K562 (cell line): Measurements from ENCODE around the gene ASXL2. TPM values are rescaled to one million over a fixed set of nuclear protein-coding genes. Genes with fewer than 3 reads are reported as not detected.

Experiments
- ATAC-seq: fragments of 200-7000 bp; cut with Tn5 transposase; 3 replicates; pipeline ENCODE4 v1.9.1; 2020; ENCODE audit warnings: moderate library complexity
- BruUV-seq: library from RNA; stranded (reverse); fragments of 400-500 nt; replicated peaks from 2 replicates; lab custom pipeline; 2021; lab: Mats Ljungman, UMichigan
- CTCF ChIA-PET: fragments of 300-600 bp; formaldehyde crosslinking; extraction: SDS; loops from one replicate; lab custom pipeline; 2021; ENCODE audit warnings: low intra/inter-chr PET ratio; lab: Yijun Ruan, JAX
- POLR2A ChIA-PET: fragments of 300-600, 350-650 bp; sonication (Branson Sonifier 250); formaldehyde crosslinking; extraction: SDS; loops from one replicate; lab custom pipeline; 2021; ENCODE audit warnings: antibody characterized with exemption, inconsistent platforms; lab: Yijun Ruan, JAX
- DNase-seq, 4 experiments: peaks; one replicate each; pipeline versions ENCODE4 v3.0.0 to v3.0.0-alpha.2; 2011 to 2018; ENCODE audit warnings: low spot score in 3 of 4, mixed read lengths in 3 of 4; ENCODE audit errors: extremely low read depth in 1 of 4
- FAIRE-seq: peaks from 2 replicates; lab custom pipeline; 2011; peaks lifted over from hg19 to GRCh38; lab: Jason Lieb, UNC
- H2AFZ ChIP-seq: 2 replicates; pipeline ENCODE4 v1.6.0; 2011; ENCODE audit warnings: low read depth, low read length, control low read depth, inconsistent platforms
- H3K27ac ChIP-seq: fragments of 200-600 bp; 3 replicates; pipeline ENCODE4 v1.8.0; 2011; ENCODE audit warnings: low read depth, mild to moderate bottlenecking, control low read depth, inconsistent platforms, low read length, moderate library complexity, mixed read lengths; ENCODE audit errors: extremely low read depth
- H3K27me3 ChIP-seq, 2 experiments: fragments of 300-600 bp in 1 of 2; 2 replicates in 1 of 2; 3 replicates in 1 of 2; pipeline versions ENCODE4 v1.6.0 to v1.8.0; 2011; ENCODE audit warnings: inconsistent platforms in 2 of 2, low read length in 2 of 2, mild to moderate bottlenecking in 1 of 2, mixed read lengths in 1 of 2, moderate library complexity in 1 of 2; ENCODE audit not compliant: control insufficient read depth in 2 of 2, insufficient read depth in 2 of 2
- H3K36me3 ChIP-seq: fragments of 300-600 bp; 3 replicates; pipeline ENCODE4 v1.8.0; 2011; ENCODE audit warnings: mild to moderate bottlenecking, low read length, inconsistent platforms; ENCODE audit not compliant: control insufficient read depth, insufficient read depth
- H3K4me1 ChIP-seq, 2 experiments: fragments of 200-600 bp in 1 of 2; replicated peaks in 1 of 2; 2 replicates in 1 of 2; 3 replicates in 1 of 2; pipeline versions ENCODE4 v1.5.1 to v1.8.0; 2011; ENCODE audit warnings: inconsistent platforms in 2 of 2, low read length in 2 of 2, mild to moderate bottlenecking in 1 of 2, mixed read lengths in 1 of 2, moderate library complexity in 1 of 2; ENCODE audit not compliant: control insufficient read depth in 2 of 2, insufficient read depth in 2 of 2
- H3K4me2 ChIP-seq: 2 replicates; pipeline ENCODE4 v1.6.1; 2011; ENCODE audit warnings: low read length, control low read depth, inconsistent platforms, mixed read lengths; ENCODE audit not compliant: insufficient read depth
- H3K4me3 ChIP-seq: fragments of 200-600 bp; sonication (generic), shearing (Covaris generic); 2 replicates; pipeline ENCODE4 v1.5.1; 2016; ENCODE audit warnings: control low read depth, inconsistent platforms
- H3K79me2 ChIP-seq: fragments of 200-600 bp; 3 replicates; pipeline ENCODE4 v1.8.0; 2011; ENCODE audit warnings: low read length, inconsistent platforms; ENCODE audit not compliant: control insufficient read depth, insufficient read depth
- H3K9ac ChIP-seq, 2 experiments: 2 replicates each; pipeline versions ENCODE4 v1.6.0 to v1.6.1; 2011; ENCODE audit warnings: low read depth in 2 of 2, low read length in 2 of 2, control low read depth in 1 of 2, inconsistent platforms in 1 of 2, mild to moderate bottlenecking in 1 of 2, mixed read lengths in 1 of 2; ENCODE audit not compliant: insufficient read depth in 1 of 2
- H3K9me1 ChIP-seq: one replicate; pipeline ENCODE4 v1.6.0; 2011; ENCODE audit warnings: inconsistent platforms, mild to moderate bottlenecking, low read length, moderate library complexity; ENCODE audit not compliant: control insufficient read depth, insufficient read depth
- H3K9me3 ChIP-seq: replicated peaks from 2 replicates; pipeline ENCODE4 v1.5.1; 2011; ENCODE audit warnings: low read depth, low read length, inconsistent platforms; ENCODE audit not compliant: control insufficient read depth, insufficient read depth
- H4K20me1 ChIP-seq: replicated peaks from 2 replicates; pipeline ENCODE4 v1.6.1; 2011; ENCODE audit warnings: low read length, inconsistent platforms, mixed read lengths; ENCODE audit not compliant: control insufficient read depth, insufficient read depth
- FOXJ2 ChIP-seq: fragments of 200-800 bp; sonication (Bioruptor generic); IDR thresholded peaks from 2 replicates; pipeline ENCODE4 v1.6.1; 2016; ENCODE audit warnings: missing genetic modification characterization, missing compliant biosample characterization
- MCM3 ChIP-seq: fragments of 450-650 bp; IDR thresholded peaks from 2 replicates; pipeline ENCODE4 v1.6.1; 2016
- RBM34 ChIP-seq: fragments of 200-400 bp; formaldehyde crosslinking; IDR thresholded peaks from 2 replicates; pipeline ENCODE4 v1.6.1; 2018; ENCODE audit warnings: low read length, borderline replicate concordance; ENCODE audit not compliant: insufficient read depth
- WGBS: fragments of 100-300 bp; shearing (Covaris generic); methylation state at CpG from one replicate; pipeline ENCODE4 v1.1.6; 2016; ENCODE audit warnings: low coverage, mixed read lengths; ENCODE audit not compliant: insufficient coverage; ENCODE audit errors: missing lambda C conversion rate; 5-methylcytosine and 5-hydroxymethylcytosine counted together
- in situ Hi-C: fragments of 300-500 bp; cut with MboI; formaldehyde crosslinking; loops from 4 replicates; pipeline ENCODE4 v1.15.0; 2018; ENCODE audit warnings: inconsistent platforms, mixed read lengths
- intact Hi-C: fragments of 100-400 bp; cut with micrococcal nuclease; formaldehyde crosslinking; loops from 2 replicates; pipeline ENCODE4 v1.14.2; 2022
- polyA plus RNA-seq, 8 experiments: library from polyadenylated mRNA; depleted of rRNA in 4 of 8; stranded (reverse) in 5 of 8; unstranded in 3 of 8; fragments of >200 nt; fragmentation: Nextera tagmentation in 2 of 8; fragmentation: Illumina TruSeq in 1 of 8; extraction: Ambion mirVana in 2 of 8; extraction: Trizol in 1 of 8; gene quantifications; 2 replicates each; pipeline versions ENCODE4 v1.2.1 to v1.2.3, GENCODE V29; 2011 to 2014; ENCODE audit warnings: inconsistent platforms in 1 of 8, missing spikeins in 1 of 8
- total RNA-seq, 7 experiments: library from RNA; depleted of rRNA in 6 of 7; stranded (reverse); fragments of >200 nt in 6 of 7; fragmentation: Illumina TruSeq in 2 of 7; extraction: Trizol in 2 of 7; gene quantifications; 2 replicates each; pipeline versions ENCODE4 v1.2.1 to v1.2.3, GENCODE V29; 2011 to 2021; ENCODE audit warnings: low replicate concordance in 1 of 7
- TF ChIP-seq, protein P1 (sequence below): fragments of 450-650 bp; IDR thresholded peaks from 2 replicates; pipeline ENCODE4 v1.6.1; 2016; ENCODE audit warnings: borderline replicate concordance
- TF ChIP-seq, protein P2 (sequence below): fragments of 450-650 bp; IDR thresholded peaks from 2 replicates; pipeline ENCODE4 v1.6.1; 2016; ENCODE audit warnings: mild to moderate bottlenecking, moderate library complexity
- TF ChIP-seq, protein P3 (sequence below): fragments of 200-400 bp; formaldehyde crosslinking; IDR thresholded peaks from 2 replicates; pipeline ENCODE4 v1.6.1; 2017; ENCODE audit warnings: mild to moderate bottlenecking, low read depth, low read length, moderate library complexity

Gene ASXL2
- total and polyA plus RNA-seq, 9 of the 15 experiments (the other 6 are each of a cell fraction or from before 2014, with no cell fraction given) = 2.2 to 25.9 (median 9.0) TPM

DNA sequence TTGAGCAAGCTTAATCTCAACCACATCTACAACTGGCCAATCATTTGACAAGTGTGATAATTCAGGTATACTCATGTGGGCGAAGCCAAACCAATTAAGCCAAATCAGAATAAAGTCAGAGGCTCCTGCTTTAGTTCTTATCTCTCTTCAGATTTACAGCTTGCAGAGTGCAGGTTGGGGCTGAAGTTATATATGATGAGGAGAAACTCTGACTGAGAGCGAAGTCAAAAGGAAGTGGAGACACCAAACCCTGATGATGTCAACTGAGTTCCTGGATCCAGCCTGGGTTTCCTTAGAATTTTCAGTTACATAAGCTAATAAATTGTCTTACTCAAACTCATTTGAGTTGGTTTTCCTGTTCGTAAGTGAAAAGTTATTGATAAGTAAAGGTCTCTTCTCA, 73.9 kb downstream of the ASXL2 start:
- Histone ChIP-seq H3K4me2 (no peak overlapping the region), H2AFZ (no peak overlapping the region), H3K4me3 (no peak overlapping the region), H3K4me1 (no peaks in the 10 kb centered on the region), H3K9me3 (no peaks in the 10 kb centered on the region), H3K36me3 (peaks cover 52% of the 10 kb centered on the region), H3K79me2 (peaks cover 3% of the 10 kb centered on the region; the same call in 1 of the 3 replicates), H4K20me1 (no peaks in the 10 kb centered on the region), H3K9ac (no peak overlapping the region), H3K27me3 (no peaks in the 10 kb centered on the region), H3K27ac (no peak overlapping the region), H3K9me1 (no peaks in the 10 kb centered on the region)
- WGBS = 92% methylated on average over 3 of the region's 3 CpGs
- in situ Hi-C loops (no loop called here), intact Hi-C loops (no loop called here)
- FAIRE-seq (no peak), DNase-seq (no peak), ATAC-seq (no peak)
- ChIA-PET POLR2A (interaction anchor here (0.6 to 1.4 kb wide), 2 partner anchors 17 to 50 kb away, joined by 3 to 4 read pairs; no protein-coding TSS in a partner anchor), CTCF (no interaction called here)
- no TSS peak for BruUV-seq
- TF ChIP-seq, protein P1, sequence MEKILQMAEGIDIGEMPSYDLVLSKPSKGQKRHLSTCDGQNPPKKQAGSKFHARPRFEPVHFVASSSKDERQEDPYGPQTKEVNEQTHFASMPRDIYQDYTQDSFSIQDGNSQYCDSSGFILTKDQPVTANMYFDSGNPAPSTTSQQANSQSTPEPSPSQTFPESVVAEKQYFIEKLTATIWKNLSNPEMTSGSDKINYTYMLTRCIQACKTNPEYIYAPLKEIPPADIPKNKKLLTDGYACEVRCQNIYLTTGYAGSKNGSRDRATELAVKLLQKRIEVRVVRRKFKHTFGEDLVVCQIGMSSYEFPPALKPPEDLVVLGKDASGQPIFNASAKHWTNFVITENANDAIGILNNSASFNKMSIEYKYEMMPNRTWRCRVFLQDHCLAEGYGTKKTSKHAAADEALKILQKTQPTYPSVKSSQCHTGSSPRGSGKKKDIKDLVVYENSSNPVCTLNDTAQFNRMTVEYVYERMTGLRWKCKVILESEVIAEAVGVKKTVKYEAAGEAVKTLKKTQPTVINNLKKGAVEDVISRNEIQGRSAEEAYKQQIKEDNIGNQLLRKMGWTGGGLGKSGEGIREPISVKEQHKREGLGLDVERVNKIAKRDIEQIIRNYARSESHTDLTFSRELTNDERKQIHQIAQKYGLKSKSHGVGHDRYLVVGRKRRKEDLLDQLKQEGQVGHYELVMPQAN = no peak
- TF ChIP-seq MCM3 (no peak), FOXJ2 (tag) (no peak), RBM34 (no peak)
- TF ChIP-seq, protein P2, sequence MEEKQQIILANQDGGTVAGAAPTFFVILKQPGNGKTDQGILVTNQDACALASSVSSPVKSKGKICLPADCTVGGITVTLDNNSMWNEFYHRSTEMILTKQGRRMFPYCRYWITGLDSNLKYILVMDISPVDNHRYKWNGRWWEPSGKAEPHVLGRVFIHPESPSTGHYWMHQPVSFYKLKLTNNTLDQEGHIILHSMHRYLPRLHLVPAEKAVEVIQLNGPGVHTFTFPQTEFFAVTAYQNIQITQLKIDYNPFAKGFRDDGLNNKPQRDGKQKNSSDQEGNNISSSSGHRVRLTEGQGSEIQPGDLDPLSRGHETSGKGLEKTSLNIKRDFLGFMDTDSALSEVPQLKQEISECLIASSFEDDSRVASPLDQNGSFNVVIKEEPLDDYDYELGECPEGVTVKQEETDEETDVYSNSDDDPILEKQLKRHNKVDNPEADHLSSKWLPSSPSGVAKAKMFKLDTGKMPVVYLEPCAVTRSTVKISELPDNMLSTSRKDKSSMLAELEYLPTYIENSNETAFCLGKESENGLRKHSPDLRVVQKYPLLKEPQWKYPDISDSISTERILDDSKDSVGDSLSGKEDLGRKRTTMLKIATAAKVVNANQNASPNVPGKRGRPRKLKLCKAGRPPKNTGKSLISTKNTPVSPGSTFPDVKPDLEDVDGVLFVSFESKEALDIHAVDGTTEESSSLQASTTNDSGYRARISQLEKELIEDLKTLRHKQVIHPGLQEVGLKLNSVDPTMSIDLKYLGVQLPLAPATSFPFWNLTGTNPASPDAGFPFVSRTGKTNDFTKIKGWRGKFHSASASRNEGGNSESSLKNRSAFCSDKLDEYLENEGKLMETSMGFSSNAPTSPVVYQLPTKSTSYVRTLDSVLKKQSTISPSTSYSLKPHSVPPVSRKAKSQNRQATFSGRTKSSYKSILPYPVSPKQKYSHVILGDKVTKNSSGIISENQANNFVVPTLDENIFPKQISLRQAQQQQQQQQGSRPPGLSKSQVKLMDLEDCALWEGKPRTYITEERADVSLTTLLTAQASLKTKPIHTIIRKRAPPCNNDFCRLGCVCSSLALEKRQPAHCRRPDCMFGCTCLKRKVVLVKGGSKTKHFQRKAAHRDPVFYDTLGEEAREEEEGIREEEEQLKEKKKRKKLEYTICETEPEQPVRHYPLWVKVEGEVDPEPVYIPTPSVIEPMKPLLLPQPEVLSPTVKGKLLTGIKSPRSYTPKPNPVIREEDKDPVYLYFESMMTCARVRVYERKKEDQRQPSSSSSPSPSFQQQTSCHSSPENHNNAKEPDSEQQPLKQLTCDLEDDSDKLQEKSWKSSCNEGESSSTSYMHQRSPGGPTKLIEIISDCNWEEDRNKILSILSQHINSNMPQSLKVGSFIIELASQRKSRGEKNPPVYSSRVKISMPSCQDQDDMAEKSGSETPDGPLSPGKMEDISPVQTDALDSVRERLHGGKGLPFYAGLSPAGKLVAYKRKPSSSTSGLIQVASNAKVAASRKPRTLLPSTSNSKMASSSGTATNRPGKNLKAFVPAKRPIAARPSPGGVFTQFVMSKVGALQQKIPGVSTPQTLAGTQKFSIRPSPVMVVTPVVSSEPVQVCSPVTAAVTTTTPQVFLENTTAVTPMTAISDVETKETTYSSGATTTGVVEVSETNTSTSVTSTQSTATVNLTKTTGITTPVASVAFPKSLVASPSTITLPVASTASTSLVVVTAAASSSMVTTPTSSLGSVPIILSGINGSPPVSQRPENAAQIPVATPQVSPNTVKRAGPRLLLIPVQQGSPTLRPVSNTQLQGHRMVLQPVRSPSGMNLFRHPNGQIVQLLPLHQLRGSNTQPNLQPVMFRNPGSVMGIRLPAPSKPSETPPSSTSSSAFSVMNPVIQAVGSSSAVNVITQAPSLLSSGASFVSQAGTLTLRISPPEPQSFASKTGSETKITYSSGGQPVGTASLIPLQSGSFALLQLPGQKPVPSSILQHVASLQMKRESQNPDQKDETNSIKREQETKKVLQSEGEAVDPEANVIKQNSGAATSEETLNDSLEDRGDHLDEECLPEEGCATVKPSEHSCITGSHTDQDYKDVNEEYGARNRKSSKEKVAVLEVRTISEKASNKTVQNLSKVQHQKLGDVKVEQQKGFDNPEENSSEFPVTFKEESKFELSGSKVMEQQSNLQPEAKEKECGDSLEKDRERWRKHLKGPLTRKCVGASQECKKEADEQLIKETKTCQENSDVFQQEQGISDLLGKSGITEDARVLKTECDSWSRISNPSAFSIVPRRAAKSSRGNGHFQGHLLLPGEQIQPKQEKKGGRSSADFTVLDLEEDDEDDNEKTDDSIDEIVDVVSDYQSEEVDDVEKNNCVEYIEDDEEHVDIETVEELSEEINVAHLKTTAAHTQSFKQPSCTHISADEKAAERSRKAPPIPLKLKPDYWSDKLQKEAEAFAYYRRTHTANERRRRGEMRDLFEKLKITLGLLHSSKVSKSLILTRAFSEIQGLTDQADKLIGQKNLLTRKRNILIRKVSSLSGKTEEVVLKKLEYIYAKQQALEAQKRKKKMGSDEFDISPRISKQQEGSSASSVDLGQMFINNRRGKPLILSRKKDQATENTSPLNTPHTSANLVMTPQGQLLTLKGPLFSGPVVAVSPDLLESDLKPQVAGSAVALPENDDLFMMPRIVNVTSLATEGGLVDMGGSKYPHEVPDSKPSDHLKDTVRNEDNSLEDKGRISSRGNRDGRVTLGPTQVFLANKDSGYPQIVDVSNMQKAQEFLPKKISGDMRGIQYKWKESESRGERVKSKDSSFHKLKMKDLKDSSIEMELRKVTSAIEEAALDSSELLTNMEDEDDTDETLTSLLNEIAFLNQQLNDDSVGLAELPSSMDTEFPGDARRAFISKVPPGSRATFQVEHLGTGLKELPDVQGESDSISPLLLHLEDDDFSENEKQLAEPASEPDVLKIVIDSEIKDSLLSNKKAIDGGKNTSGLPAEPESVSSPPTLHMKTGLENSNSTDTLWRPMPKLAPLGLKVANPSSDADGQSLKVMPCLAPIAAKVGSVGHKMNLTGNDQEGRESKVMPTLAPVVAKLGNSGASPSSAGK = no peak
- TF ChIP-seq, protein P3, sequence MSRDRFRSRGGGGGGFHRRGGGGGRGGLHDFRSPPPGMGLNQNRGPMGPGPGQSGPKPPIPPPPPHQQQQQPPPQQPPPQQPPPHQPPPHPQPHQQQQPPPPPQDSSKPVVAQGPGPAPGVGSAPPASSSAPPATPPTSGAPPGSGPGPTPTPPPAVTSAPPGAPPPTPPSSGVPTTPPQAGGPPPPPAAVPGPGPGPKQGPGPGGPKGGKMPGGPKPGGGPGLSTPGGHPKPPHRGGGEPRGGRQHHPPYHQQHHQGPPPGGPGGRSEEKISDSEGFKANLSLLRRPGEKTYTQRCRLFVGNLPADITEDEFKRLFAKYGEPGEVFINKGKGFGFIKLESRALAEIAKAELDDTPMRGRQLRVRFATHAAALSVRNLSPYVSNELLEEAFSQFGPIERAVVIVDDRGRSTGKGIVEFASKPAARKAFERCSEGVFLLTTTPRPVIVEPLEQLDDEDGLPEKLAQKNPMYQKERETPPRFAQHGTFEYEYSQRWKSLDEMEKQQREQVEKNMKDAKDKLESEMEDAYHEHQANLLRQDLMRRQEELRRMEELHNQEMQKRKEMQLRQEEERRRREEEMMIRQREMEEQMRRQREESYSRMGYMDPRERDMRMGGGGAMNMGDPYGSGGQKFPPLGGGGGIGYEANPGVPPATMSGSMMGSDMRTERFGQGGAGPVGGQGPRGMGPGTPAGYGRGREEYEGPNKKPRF = no peak
